Cardiac muscle cell (in vitro differentiated cells and primary cell): ENCODE data around the gene ASH1L. TPM values are rescaled to one million over a fixed set of nuclear protein-coding genes. Genes with fewer than 3 reads are reported as not detected.

Source experiments
- DNase-seq, 2 donors: peaks; one replicate each; pipeline versions ENCODE4 v3.0.0 to v3.0.0-alpha.2; 2010 to 2017; ENCODE audit warnings: low read depth in 1 of 2, low spot score in 1 of 2
- H3K27ac ChIP-seq: fragments of 200-600 bp; sonication (generic); 2 replicates; pipeline ENCODE4 v1.5.1; 2016
- H3K27me3 ChIP-seq: fragments of 200-600 bp; sonication (generic); 2 replicates; pipeline ENCODE4 v1.6.0; 2016; ENCODE audit warnings: control low read depth
- H3K36me3 ChIP-seq: fragments of 200-600 bp; sonication (generic); 2 replicates; pipeline ENCODE4 v1.5.1; 2016; ENCODE audit warnings: control low read depth
- H3K4me1 ChIP-seq: fragments of 200-600 bp; sonication (generic); 2 replicates; pipeline ENCODE4 v1.8.1; 2017; ENCODE audit warnings: low read depth, mild to moderate bottlenecking, mixed run types
- H3K4me3 ChIP-seq: fragments of 200-600 bp; sonication (generic); 2 replicates; pipeline ENCODE4 v1.5.1; 2016; ENCODE audit warnings: mild to moderate bottlenecking
- H3K9me3 ChIP-seq: fragments of 200-600 bp; sonication (generic); 2 replicates; pipeline ENCODE4 v1.5.1; 2017; ENCODE audit warnings: low read depth, mild to moderate bottlenecking, control low read depth
- polyA plus RNA-seq: library from polyadenylated mRNA; unstranded; fragments of >200 nt; fragmentation: Nextera tagmentation; extraction: Ambion mirVana; gene quantifications from 2 replicates; pipeline ENCODE4 v1.2.1, GENCODE V29; 2016
- total RNA-seq: library from RNA; depleted of rRNA; stranded (reverse); fragments of >200 nt; gene quantifications from 2 replicates; pipeline ENCODE4 v1.2.3, GENCODE V29; 2016
- TF ChIP-seq, protein P1 (sequence below): IDR thresholded peaks from 2 replicates; pipeline ENCODE4 v1.5.1; 2012; ENCODE audit warnings: low read depth, mild to moderate bottlenecking, low read length

The ASH1L gene
- total and polyA plus RNA-seq, 2 experiments from 2014 or later = 25.9 to 31.2 TPM

DNA sequence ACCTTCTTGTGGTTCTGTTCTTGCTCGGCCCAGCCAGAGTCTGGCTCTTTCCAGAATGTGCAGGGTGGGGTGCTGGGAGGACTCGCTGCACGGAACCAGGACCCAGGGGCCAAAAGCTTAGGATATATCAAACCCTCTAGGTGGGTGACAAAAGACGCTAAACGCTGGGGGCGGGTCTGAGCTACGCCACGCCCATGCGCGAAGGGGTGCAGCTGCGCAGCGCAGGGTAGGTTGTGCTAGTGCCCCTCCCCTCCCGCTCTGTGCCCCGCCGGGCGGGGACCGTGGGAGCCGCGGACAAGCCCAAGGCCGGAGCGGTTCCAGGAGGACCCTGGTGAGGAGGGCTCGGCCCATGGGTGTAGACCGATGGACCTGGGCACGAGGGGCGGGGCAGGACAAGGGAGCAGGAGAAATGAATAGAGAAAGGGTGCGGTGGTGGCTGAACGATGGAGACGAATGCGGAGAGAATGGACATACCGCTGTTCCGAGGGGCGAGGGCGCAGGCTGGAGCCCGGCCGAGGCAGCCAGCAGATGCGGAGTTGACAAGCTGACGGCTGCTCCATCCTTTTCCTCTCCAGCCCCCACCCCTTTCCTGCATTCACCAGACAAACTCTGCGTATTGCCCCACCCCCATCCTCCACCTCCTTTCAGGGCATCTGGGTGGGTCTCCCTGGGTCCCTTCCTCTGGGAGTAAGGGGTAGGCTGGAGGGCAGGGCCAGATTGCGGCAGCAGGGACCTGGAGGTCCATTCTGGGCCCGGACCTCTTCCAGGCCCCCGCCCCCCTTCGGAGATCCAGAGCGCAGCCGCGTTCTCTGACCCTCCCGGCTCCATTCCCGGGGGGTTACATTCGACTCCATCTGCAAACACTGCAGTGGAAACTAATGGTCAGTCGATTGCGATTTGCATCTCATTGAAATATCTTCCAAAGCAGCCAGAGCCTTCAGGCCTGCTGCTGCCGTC is 241.7 kb downstream of the ASH1L start, which contains the start of gene RUSC1:
Gene RUSC1, plus strand, starts transcription at position 234 of the 957 bp plus-strand sequence. CDS start 880 bp downstream, outside the sequence.
- H3K4me3 ChIP-seq = peak within 1 kb of the TSS; percentile 19
- H3K4me1 ChIP-seq = peaks cover 8% of the 10 kb centered on the region
- TF ChIP-seq, protein P1, sequence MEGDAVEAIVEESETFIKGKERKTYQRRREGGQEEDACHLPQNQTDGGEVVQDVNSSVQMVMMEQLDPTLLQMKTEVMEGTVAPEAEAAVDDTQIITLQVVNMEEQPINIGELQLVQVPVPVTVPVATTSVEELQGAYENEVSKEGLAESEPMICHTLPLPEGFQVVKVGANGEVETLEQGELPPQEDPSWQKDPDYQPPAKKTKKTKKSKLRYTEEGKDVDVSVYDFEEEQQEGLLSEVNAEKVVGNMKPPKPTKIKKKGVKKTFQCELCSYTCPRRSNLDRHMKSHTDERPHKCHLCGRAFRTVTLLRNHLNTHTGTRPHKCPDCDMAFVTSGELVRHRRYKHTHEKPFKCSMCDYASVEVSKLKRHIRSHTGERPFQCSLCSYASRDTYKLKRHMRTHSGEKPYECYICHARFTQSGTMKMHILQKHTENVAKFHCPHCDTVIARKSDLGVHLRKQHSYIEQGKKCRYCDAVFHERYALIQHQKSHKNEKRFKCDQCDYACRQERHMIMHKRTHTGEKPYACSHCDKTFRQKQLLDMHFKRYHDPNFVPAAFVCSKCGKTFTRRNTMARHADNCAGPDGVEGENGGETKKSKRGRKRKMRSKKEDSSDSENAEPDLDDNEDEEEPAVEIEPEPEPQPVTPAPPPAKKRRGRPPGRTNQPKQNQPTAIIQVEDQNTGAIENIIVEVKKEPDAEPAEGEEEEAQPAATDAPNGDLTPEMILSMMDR = no peak
- peaks cover 8% of the 10 kb centered on the region for H3K36me3 ChIP-seq
- no peaks in the 10 kb centered on the region for H3K27me3 ChIP-seq
- H3K27ac ChIP-seq = no peak within 1 kb of the TSS
- no peaks in the 10 kb centered on the region for H3K9me3 ChIP-seq
- peak; percentile 61 to 71 for DNase-seq

DNA sequence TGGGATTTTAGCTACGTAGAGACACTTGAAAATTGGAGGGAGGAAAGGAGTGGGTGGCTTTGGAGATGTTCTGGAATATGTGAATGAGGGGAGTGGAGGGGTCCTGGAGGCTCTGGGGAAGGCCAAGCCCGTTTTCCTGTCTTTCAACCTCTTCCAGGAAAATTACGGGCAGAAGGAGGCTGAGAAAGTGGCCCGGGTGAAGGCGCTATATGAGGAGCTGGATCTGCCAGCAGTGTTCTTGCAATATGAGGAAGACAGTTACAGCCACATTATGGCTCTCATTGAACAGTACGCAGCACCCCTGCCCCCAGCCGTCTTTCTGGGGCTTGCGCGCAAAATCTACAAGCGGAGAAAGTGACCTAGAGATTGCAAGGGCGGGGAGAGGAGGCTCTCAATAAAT is 242.4 kb downstream of the ASH1L start:
- no peak for DNase-seq

DNA sequence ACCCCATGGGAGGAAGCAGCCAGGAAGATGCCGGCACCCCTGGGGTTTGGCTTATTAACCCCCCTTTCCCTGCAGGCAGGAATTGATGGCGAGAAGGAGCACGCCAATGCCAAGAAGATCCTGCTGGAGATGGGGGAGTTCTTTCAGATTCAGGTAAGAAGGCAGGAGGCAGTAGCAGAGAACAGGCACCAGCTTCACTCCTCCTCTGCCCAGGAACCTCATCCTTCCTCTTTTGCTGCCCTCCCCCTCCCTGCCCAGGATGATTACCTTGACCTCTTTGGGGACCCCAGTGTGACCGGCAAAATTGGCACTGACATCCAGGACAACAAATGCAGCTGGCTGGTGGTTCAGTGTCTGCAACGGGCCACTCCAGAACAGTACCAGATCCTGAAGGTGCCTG is 243.1 kb downstream of the ASH1L start:
- TF ChIP-seq, protein P1 = no peak
- peaks cover 8% of the 10 kb centered on the region for H3K36me3 ChIP-seq
- no peak overlapping the region for H3K27ac ChIP-seq
- no peaks in the 10 kb centered on the region for H3K9me3 ChIP-seq
- H3K27me3 ChIP-seq = no peaks in the 10 kb centered on the region
- H3K4me3 ChIP-seq = no peak overlapping the region
- H3K4me1 ChIP-seq = peaks cover 5% of the 10 kb centered on the region
- DNase-seq = no peak

More for the DNA sequence above, 242.4 kb downstream of the ASH1L start:
- Histone ChIP-seq H3K27me3 (no peaks in the 10 kb centered on the region), H3K4me3 (no peak overlapping the region), H3K9me3 (no peaks in the 10 kb centered on the region), H3K4me1 (peaks cover 6% of the 10 kb centered on the region), H3K27ac (no peak overlapping the region), H3K36me3 (peaks cover 8% of the 10 kb centered on the region)
- TF ChIP-seq, protein P1 = no peak

- TF ChIP-seq, protein P1 = no peak
- no peaks in the 10 kb centered on the region for H3K27me3 ChIP-seq
- no peak for DNase-seq
- H3K9me3 ChIP-seq = no peaks in the 10 kb centered on the region
- H3K4me1 ChIP-seq = peaks cover 5% of the 10 kb centered on the region
- peaks cover 14% of the 10 kb centered on the region for H3K36me3 ChIP-seq
- no peak overlapping the region for H3K4me3 ChIP-seq
- H3K27ac ChIP-seq = no peak overlapping the region
Measured at GRCh38 chr1:155318082-155318481, 244.5 kb downstream of the ASH1L start.

DNA sequence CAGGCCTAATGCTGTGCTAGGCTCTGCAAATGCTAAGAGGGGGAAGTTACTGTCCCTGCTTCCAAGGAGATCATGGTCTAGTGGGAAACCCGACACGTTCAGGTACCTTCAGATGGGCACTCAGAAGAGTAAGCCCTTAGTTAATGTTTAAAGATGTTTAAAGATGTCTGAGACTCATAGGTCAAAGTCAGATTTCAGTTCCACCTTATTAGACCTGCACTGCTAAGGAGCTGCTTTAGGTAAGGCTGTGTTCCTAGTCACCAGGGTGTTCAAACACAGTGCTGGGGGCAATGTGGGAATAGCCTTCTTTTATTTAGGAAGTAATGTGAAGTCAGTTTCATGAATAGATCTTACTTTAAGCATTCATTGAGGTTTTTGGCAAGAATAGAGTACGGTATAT is 245.7 kb downstream of the ASH1L start:
- no peak overlapping the region for H3K4me3 ChIP-seq
- no peak overlapping the region for H3K27ac ChIP-seq
- TF ChIP-seq, protein P1 = no peak
- H3K36me3 ChIP-seq = peaks cover 17% of the 10 kb centered on the region
- no peaks in the 10 kb centered on the region for H3K9me3 ChIP-seq
- DNase-seq = no peak
- no peaks in the 10 kb centered on the region for H3K27me3 ChIP-seq
- no peaks in the 10 kb centered on the region for H3K4me1 ChIP-seq
